GM18520 (cell line): ENCODE measurements around the gene FBXO38.
A peak's percentile ranks its signal among the peaks of the same experiment; 100 is the strongest.

ENCODE experiments used
- ATAC-seq: cut with Tn5 transposase; IDR thresholded peaks from one replicate; pipeline ENCODE4 v1.9.1; 2021; ENCODE audit not compliant: unreplicated experiment

The FBXO38 gene

GRCh38 chr5:148383564-148384379 is at the start of gene FBXO38:
TSS of gene FBXO38 (plus strand) at chr5:148383958. CDS start at chr5:148394777, 10,819 bp downstream.
- ATAC-seq: peak; percentile 100

- ATAC-seq: no peak
Observed at GRCh38 chr5:148335259-148335658, 48.5 kb upstream of the FBXO38 start, which contains the start of gene SPINK9. TSS of gene SPINK9 (plus strand) at chr5:148335559. CDS start at chr5:148335614, 55 bp downstream.

- ATAC-seq: peak; percentile 50
Observed at GRCh38 chr5:148336704-148337435, 46.9 kb upstream of the FBXO38 start.

- no peak for ATAC-seq
Observed at GRCh38 chr5:148342371-148343045, 41.2 kb upstream of the FBXO38 start.

- ATAC-seq: no peak
Observed at GRCh38 chr5:148343046-148343407, 40.7 kb upstream of the FBXO38 start.

GRCh38 chr5:148343603-148344487 is 39.9 kb upstream of the FBXO38 start:
- ATAC-seq: no peak

GRCh38 chr5:148347706-148348105 is 36.1 kb upstream of the FBXO38 start:
- ATAC-seq: no peak

- ATAC-seq: no peak
Observed at GRCh38 chr5:148352696-148353095, 31.1 kb upstream of the FBXO38 start.

- ATAC-seq: no peak
Observed at GRCh38 chr5:148353634-148354033, 30.1 kb upstream of the FBXO38 start.

GRCh38 chr5:148364343-148364742 is 19.4 kb upstream of the FBXO38 start:
- no peak for ATAC-seq

- ATAC-seq: no peak
Observed at GRCh38 chr5:148368299-148368698, 15.5 kb upstream of the FBXO38 start.

GRCh38 chr5:148372166-148372725 is 11.5 kb upstream of the FBXO38 start:
- no peak for ATAC-seq

GRCh38 chr5:148372893-148373292 is 10.9 kb upstream of the FBXO38 start:
- no peak for ATAC-seq

GRCh38 chr5:148374690-148375360 is 8.9 kb upstream of the FBXO38 start:
- peak; percentile 67 for ATAC-seq

- ATAC-seq: no peak
Observed at GRCh38 chr5:148376198-148376597, 7.6 kb upstream of the FBXO38 start.

- no peak for ATAC-seq
Observed at GRCh38 chr5:148378670-148379069, 5.1 kb upstream of the FBXO38 start.

- no peak for ATAC-seq
Observed at GRCh38 chr5:148379340-148379739, 4.4 kb upstream of the FBXO38 start.

- ATAC-seq: no peak
Observed at GRCh38 chr5:148381906-148382305, 1.9 kb upstream of the FBXO38 start.

GRCh38 chr5:148382961-148383360 is 797 bp upstream of the FBXO38 start:
- no peak for ATAC-seq

- ATAC-seq: no peak
Observed at GRCh38 chr5:148384380-148384737, 601 bp downstream of the FBXO38 start.
